ENCODE results near the gene MARCKS. TPM values are rescaled to one million over a fixed set of nuclear protein-coding genes. Genes with fewer than 3 reads are reported as not detected.

Gene MARCKS, protein sequence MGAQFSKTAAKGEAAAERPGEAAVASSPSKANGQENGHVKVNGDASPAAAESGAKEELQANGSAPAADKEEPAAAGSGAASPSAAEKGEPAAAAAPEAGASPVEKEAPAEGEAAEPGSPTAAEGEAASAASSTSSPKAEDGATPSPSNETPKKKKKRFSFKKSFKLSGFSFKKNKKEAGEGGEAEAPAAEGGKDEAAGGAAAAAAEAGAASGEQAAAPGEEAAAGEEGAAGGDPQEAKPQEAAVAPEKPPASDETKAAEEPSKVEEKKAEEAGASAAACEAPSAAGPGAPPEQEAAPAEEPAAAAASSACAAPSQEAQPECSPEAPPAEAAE
- 386 TPM for total RNA-seq

DNA sequence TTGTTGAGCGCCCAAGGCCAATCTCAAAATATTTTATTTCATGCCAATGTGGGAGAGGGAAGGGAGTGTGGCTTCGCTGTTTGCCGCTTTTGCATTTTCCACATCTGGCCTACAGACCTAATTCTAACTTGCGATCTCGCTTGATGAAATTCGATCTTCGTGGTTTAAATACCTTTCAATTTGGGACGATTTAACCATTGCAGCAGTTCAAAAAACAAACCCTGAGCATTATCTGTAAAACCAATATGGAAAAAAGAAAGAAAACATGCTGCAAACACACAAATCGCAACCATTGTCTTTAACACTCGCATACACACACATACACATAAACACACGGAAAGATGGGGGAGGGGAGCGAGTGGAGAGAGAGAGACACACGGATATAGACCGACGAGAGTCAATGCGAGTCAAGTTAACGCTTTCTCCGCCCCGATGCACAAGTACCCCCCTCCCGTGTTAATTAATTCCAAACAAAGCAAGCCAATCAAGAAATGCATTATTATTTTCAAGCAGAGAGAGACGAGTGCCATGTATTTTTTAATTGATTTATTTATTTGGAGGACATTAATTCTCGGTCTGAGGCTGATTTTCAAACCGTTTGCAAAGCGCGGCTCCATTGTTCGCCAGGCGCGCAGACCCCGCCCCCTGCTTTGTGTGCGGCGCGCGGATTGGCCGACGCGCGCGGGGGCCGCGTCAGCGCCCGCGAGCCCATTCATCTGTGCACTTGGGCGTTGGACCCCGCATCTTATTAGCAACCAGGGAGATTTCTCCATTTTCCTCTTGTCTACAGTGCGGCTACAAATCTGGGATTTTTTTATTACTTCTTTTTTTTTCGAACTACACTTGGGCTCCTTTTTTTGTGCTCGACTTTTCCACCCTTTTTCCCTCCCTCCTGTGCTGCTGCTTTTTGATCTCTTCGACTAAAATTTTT is at the start of gene MARCKS:
TSS of gene MARCKS (plus strand) at position 721 of the 931 bp plus-strand sequence. CDS start 401 bp downstream, outside the sequence.

Other genes with a start within 250 kb of the MARCKS start
- gene HDAC2, start 113.8 kb downstream of the MARCKS start, total RNA-seq: 144 TPM